GM12873 (cell line): ENCODE data around the gene SLC12A5.

Source experiments
- TF ChIP-seq, protein P1 (sequence below): IDR thresholded peaks from 2 replicates; pipeline ENCODE4 v1.5.1; 2012; ENCODE audit warnings: low read depth, mild to moderate bottlenecking, moderate library complexity, low read length, control low read depth; ENCODE audit not compliant: insufficient read depth; ENCODE audit errors: missing control alignments

Gene SLC12A5

DNA sequence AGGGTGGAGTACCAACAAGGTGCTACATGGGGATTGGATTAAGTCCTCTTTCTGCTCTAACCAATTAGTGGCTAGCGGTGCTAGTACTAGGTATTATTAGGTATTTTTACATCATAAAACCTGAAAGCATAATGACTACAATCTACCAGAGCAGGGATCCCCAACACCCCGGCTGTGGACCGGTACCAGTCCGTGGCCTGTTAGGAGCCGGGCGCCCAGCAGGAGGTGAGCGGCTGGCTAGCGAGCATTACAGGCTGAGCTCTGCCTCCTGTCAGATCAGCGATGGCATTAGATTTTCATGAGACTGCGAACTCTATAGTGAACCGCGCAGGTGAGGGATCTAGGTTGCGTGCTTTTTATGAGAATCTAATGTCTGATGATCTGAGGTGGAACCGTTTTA is 80.0 kb downstream of the SLC12A5 start:
- TF ChIP-seq, protein P1, sequence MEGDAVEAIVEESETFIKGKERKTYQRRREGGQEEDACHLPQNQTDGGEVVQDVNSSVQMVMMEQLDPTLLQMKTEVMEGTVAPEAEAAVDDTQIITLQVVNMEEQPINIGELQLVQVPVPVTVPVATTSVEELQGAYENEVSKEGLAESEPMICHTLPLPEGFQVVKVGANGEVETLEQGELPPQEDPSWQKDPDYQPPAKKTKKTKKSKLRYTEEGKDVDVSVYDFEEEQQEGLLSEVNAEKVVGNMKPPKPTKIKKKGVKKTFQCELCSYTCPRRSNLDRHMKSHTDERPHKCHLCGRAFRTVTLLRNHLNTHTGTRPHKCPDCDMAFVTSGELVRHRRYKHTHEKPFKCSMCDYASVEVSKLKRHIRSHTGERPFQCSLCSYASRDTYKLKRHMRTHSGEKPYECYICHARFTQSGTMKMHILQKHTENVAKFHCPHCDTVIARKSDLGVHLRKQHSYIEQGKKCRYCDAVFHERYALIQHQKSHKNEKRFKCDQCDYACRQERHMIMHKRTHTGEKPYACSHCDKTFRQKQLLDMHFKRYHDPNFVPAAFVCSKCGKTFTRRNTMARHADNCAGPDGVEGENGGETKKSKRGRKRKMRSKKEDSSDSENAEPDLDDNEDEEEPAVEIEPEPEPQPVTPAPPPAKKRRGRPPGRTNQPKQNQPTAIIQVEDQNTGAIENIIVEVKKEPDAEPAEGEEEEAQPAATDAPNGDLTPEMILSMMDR: no peak
